Endothelial cell of umbilical vein (primary cell): ENCODE data around the gene TRDN.

Source experiments
- EZH2 ChIP-seq: IDR thresholded peaks from 2 replicates; pipeline ENCODE4 v1.6.1; 2012; ENCODE audit warnings: borderline replicate concordance, low read depth, mild to moderate bottlenecking, moderate library complexity, low read length, inconsistent platforms; ENCODE audit not compliant: severe bottlenecking
- GATA2 ChIP-seq: IDR thresholded peaks from 2 replicates; pipeline ENCODE4 v1.7.0; 2011; ENCODE audit warnings: low read depth, mild to moderate bottlenecking, moderate library complexity, mixed read lengths, low read length; ENCODE audit not compliant: insufficient read length, insufficient read depth
- POLR2A ChIP-seq: IDR thresholded peaks from 2 replicates; pipeline ENCODE4 v1.6.1; 2012; ENCODE audit warnings: low read depth, mild to moderate bottlenecking, control low read depth, low read length
- POLR2AphosphoS5 ChIP-seq: IDR thresholded peaks from 2 replicates; pipeline ENCODE4 v1.6.1; 2012; ENCODE audit warnings: low read depth, mild to moderate bottlenecking, control low read depth, low read length, moderate library complexity; ENCODE audit not compliant: insufficient read depth
- TF ChIP-seq, protein P1 (sequence below), 2 donors: IDR thresholded peaks; 1 replicate in 1 of 2; 2 replicates in 1 of 2; pipeline ENCODE4 v1.5.1; 2011; ENCODE audit warnings: low read length in 2 of 2, mild to moderate bottlenecking in 2 of 2, moderate library complexity in 2 of 2, control low read depth in 1 of 2, inconsistent platforms in 1 of 2, low read depth in 1 of 2; ENCODE audit not compliant: insufficient read depth in 1 of 2; ENCODE audit errors: extremely low read depth in 1 of 2

DNA sequence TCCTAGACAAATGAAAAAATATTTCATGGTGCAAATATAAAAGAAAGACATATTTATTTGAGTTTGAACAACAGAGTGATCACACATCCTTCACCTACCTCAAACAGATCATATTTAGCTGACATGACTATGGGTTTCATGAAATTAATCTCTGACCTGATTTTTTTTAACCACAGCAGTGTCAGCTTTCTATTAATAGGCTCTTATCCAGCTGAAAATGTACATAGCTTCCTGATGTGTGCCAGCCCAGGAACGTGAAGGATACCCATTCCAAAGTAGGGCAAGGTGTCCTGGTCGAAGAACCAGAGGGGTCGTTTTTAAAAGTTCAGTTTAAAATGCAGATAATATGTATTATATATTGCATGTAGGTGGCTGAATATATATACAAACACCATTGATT is 19.8 kb downstream of the TRDN start:
- TF ChIP-seq, protein P1, sequence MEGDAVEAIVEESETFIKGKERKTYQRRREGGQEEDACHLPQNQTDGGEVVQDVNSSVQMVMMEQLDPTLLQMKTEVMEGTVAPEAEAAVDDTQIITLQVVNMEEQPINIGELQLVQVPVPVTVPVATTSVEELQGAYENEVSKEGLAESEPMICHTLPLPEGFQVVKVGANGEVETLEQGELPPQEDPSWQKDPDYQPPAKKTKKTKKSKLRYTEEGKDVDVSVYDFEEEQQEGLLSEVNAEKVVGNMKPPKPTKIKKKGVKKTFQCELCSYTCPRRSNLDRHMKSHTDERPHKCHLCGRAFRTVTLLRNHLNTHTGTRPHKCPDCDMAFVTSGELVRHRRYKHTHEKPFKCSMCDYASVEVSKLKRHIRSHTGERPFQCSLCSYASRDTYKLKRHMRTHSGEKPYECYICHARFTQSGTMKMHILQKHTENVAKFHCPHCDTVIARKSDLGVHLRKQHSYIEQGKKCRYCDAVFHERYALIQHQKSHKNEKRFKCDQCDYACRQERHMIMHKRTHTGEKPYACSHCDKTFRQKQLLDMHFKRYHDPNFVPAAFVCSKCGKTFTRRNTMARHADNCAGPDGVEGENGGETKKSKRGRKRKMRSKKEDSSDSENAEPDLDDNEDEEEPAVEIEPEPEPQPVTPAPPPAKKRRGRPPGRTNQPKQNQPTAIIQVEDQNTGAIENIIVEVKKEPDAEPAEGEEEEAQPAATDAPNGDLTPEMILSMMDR (IDR thresholded peaks at IDR 0.05; ENCODE audit: extremely low read depth in 1 of 2, insufficient read depth in 1 of 2, low read depth in 1 of 2, low read length in 2 of 2), result no peak
- no peak for TF ChIP-seq POLR2A
- TF ChIP-seq EZH2, result no peak
- no peak for TF ChIP-seq GATA2
- no peak for TF ChIP-seq POLR2AphosphoS5
